ENCODE data around the gene MRPL28. TPM values are rescaled to one million over a fixed set of nuclear protein-coding genes. Genes with fewer than 3 reads are reported as not detected.

Gene MRPL28
- polyA plus RNA-seq, 1 of the 3 experiments (the other 2 are of a cell fraction): 320 TPM

DNA sequence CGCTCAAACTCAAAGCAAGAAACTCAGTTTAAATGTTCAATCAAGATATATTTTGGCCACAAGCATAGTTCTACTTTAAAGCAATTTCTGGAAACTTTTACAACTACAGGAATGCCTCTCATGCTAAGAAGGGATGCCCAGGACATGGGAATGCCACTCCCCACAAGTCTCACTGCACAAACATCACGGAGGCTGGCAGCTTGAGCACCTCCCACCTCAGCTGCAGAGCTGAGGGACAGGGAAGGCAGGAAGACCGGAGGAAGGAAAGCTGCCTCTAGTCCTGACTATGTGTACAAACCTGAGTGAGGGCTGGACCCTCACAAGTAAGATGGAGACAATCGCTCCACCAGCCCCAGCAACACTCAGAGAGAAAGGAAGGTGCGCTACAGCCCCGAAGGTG, 23.1 kb downstream of the MRPL28 start:
- no peak for DNase-seq
- Histone ChIP-seq H3K9ac (no peak overlapping the region), H3K79me2 (ENCODE audit: insufficient read depth) (peaks cover 92% of the 10 kb centered on the region), H3K27me3 (ENCODE audit: insufficient read depth) (no peaks in the 10 kb centered on the region), H3K4me2 (no peak overlapping the region), H3K4me1 (ENCODE audit: control insufficient read depth in 1 of 2, insufficient read depth in 2 of 2, low read depth in 1 of 2, low read length in 1 of 2) (peaks cover 0 to 9% of the 10 kb centered on the region in 2 experiments; a peak in 2 of 4 replicates), H4K20me1 (ENCODE audit: insufficient read depth) (peaks cover 84% of the 10 kb centered on the region), H3K9me2 (no peaks in the 10 kb centered on the region), H3K27ac (ENCODE audit: low read depth in 2 of 2, low read length in 1 of 2) (no peak overlapping the region; a peak in 1 of 4 replicates), H2AFZ (ENCODE audit: low read depth) (no peak overlapping the region), H3K9me3 (no peaks in the 10 kb centered on the region), H3K36me3 (replicated peaks in 1 of 2; ENCODE audit: control insufficient read depth in 1 of 2, insufficient read depth in 2 of 2, low read length in 1 of 2) (peaks cover 15 to 26% of the 10 kb centered on the region in 2 experiments), H3K4me3 (ENCODE audit: low read depth in 2 of 2, low read length in 1 of 2) (no peak overlapping the region), H3F3A (replicated peaks; ENCODE audit: insufficient read depth) (no peaks in the 10 kb centered on the region)
- TF ChIP-seq FOSL2 (IDR thresholded peaks at IDR 0.05; ENCODE audit: borderline replicate concordance, low read depth) (no peak), SIN3A (IDR thresholded peaks at IDR 0.05; ENCODE audit: borderline replicate concordance, low read depth, low read length) (no peak)
- TF ChIP-seq, protein P1, sequence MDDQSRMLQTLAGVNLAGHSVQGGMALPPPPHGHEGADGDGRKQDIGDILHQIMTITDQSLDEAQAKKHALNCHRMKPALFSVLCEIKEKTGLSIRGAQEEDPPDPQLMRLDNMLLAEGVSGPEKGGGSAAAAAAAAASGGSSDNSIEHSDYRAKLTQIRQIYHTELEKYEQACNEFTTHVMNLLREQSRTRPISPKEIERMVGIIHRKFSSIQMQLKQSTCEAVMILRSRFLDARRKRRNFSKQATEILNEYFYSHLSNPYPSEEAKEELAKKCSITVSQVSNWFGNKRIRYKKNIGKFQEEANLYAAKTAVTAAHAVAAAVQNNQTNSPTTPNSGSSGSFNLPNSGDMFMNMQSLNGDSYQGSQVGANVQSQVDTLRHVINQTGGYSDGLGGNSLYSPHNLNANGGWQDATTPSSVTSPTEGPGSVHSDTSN (IDR thresholded peaks at IDR 0.05): no peak
- TF ChIP-seq, protein P2, sequence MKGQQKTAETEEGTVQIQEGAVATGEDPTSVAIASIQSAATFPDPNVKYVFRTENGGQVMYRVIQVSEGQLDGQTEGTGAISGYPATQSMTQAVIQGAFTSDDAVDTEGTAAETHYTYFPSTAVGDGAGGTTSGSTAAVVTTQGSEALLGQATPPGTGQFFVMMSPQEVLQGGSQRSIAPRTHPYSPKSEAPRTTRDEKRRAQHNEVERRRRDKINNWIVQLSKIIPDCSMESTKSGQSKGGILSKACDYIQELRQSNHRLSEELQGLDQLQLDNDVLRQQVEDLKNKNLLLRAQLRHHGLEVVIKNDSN (IDR thresholded peaks at IDR 0.05; ENCODE audit: borderline replicate concordance, low read depth): no peak
- 100% methylated on average over 6 of the region's 6 CpGs for WGBS (ENCODE audit: low lambda C conversion rate)
- CTCF ChIA-PET: no interaction called here
- POLR2A ChIA-PET: no interaction called here

DNA sequence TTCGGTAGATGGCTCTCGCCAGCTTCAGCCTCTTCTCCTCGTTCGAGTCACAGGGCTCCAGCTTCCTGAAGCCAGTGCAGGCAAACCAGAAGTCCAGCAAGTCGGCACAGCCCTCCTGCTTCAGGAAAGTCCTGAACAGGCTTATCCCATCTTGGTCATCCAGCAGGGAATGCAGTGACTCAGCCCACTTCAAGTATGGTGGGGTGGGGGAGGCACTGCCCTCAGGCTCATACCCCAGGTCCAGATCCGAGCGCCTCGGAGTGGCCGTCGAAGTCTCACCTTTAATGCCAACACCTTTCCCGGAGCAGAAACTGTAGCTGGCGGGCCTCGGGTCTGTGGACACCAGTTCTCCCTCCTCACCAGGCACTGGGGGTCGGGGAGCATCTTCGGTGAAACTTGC, 23.8 kb downstream of the MRPL28 start:
- ChIA-PET CTCF (interaction anchor here (2.7 kb wide), 1 partner anchor 166 kb away, joined by 8 read pairs; the partner anchor contains the start of gene HBQ1), POLR2A (no interaction called here)
- Histone ChIP-seq H3F3A (replicated peaks; ENCODE audit: insufficient read depth) (no peaks in the 10 kb centered on the region), H3K36me3 (replicated peaks in 1 of 2; ENCODE audit: control insufficient read depth in 1 of 2, insufficient read depth in 2 of 2, low read length in 1 of 2) (peaks cover 15 to 26% of the 10 kb centered on the region in 2 experiments), H3K9me2 (no peaks in the 10 kb centered on the region), H3K79me2 (ENCODE audit: insufficient read depth) (peaks cover 90% of the 10 kb centered on the region), H3K4me2 (no peak overlapping the region), H2AFZ (ENCODE audit: low read depth) (no peak overlapping the region), H3K9me3 (no peaks in the 10 kb centered on the region), H3K27me3 (ENCODE audit: insufficient read depth) (no peaks in the 10 kb centered on the region), H3K9ac (no peak overlapping the region), H3K4me3 (ENCODE audit: low read depth in 2 of 2, low read length in 1 of 2) (no peak overlapping the region), H4K20me1 (ENCODE audit: insufficient read depth) (peaks cover 84% of the 10 kb centered on the region), H3K27ac (ENCODE audit: low read depth in 2 of 2, low read length in 1 of 2) (peak overlapping the region in 1 of 2 experiments; percentile 18; a peak in 1 of 4 replicates), H3K4me1 (ENCODE audit: control insufficient read depth in 1 of 2, insufficient read depth in 2 of 2, low read depth in 1 of 2, low read length in 1 of 2) (peaks cover 0 to 9% of the 10 kb centered on the region in 2 experiments; a peak in 2 of 4 replicates)
- TF ChIP-seq SMC3 (IDR thresholded peaks at IDR 0.05; ENCODE audit: low read depth, low read length) (no peak), RXRA (IDR thresholded peaks at IDR 0.05; ENCODE audit: borderline replicate concordance, low read depth) (no peak), EP300 (IDR thresholded peaks at IDR 0.05; ENCODE audit: borderline replicate concordance in 1 of 2, low read depth in 1 of 2, low read length in 1 of 2) (no peak), FOSL2 (IDR thresholded peaks at IDR 0.05; ENCODE audit: borderline replicate concordance, low read depth) (peak; percentile 31), EZH2phosphoT487 (IDR thresholded peaks at IDR 0.05; ENCODE audit: borderline replicate concordance, low read depth) (no peak)
- TF ChIP-seq, protein P3, sequence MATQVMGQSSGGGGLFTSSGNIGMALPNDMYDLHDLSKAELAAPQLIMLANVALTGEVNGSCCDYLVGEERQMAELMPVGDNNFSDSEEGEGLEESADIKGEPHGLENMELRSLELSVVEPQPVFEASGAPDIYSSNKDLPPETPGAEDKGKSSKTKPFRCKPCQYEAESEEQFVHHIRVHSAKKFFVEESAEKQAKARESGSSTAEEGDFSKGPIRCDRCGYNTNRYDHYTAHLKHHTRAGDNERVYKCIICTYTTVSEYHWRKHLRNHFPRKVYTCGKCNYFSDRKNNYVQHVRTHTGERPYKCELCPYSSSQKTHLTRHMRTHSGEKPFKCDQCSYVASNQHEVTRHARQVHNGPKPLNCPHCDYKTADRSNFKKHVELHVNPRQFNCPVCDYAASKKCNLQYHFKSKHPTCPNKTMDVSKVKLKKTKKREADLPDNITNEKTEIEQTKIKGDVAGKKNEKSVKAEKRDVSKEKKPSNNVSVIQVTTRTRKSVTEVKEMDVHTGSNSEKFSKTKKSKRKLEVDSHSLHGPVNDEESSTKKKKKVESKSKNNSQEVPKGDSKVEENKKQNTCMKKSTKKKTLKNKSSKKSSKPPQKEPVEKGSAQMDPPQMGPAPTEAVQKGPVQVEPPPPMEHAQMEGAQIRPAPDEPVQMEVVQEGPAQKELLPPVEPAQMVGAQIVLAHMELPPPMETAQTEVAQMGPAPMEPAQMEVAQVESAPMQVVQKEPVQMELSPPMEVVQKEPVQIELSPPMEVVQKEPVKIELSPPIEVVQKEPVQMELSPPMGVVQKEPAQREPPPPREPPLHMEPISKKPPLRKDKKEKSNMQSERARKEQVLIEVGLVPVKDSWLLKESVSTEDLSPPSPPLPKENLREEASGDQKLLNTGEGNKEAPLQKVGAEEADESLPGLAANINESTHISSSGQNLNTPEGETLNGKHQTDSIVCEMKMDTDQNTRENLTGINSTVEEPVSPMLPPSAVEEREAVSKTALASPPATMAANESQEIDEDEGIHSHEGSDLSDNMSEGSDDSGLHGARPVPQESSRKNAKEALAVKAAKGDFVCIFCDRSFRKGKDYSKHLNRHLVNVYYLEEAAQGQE (IDR thresholded peaks at IDR 0.05; ENCODE audit: low read depth, low read length): no peak
- TF ChIP-seq, protein P4, sequence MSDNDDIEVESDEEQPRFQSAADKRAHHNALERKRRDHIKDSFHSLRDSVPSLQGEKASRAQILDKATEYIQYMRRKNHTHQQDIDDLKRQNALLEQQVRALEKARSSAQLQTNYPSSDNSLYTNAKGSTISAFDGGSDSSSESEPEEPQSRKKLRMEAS (IDR thresholded peaks at IDR 0.05; ENCODE audit: low read depth): no peak
- DNase-seq: no peak
- WGBS (ENCODE audit: low lambda C conversion rate): 83% methylated on average over 11 of the region's 15 CpGs

Measured in SK-N-SH (cell line).